ENCODE measurements around the gene ANK2.

- TF ChIP-seq, protein P1, sequence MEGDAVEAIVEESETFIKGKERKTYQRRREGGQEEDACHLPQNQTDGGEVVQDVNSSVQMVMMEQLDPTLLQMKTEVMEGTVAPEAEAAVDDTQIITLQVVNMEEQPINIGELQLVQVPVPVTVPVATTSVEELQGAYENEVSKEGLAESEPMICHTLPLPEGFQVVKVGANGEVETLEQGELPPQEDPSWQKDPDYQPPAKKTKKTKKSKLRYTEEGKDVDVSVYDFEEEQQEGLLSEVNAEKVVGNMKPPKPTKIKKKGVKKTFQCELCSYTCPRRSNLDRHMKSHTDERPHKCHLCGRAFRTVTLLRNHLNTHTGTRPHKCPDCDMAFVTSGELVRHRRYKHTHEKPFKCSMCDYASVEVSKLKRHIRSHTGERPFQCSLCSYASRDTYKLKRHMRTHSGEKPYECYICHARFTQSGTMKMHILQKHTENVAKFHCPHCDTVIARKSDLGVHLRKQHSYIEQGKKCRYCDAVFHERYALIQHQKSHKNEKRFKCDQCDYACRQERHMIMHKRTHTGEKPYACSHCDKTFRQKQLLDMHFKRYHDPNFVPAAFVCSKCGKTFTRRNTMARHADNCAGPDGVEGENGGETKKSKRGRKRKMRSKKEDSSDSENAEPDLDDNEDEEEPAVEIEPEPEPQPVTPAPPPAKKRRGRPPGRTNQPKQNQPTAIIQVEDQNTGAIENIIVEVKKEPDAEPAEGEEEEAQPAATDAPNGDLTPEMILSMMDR (IDR thresholded peaks at IDR 0.05): no peak
- TF ChIP-seq EP300 (IDR thresholded peaks at IDR 0.05): no peak
- TF ChIP-seq POLR2A (IDR thresholded peaks at IDR 0.05): no peak
- no peak for TF ChIP-seq POLR2AphosphoS5 (IDR thresholded peaks at IDR 0.05)
These were observed 253.9 kb downstream of the ANK2 start for GRCh38 chr4:113303315-113303714.

Data from upper lobe of left lung (tissue), 4 donors.